Anterior cingulate cortex (tissue), 58 donors: ENCODE data around the gene SLC24A4.

Experiments used
- DNase-seq, 58 donors: peaks; one replicate each; lab custom pipeline; 2025; lab: John Stamatoyannopoulos, UW

SLC24A4 gene

GRCh38 chr14:92470215-92470614 lies 147.2 kb downstream of the SLC24A4 start:
- DNase-seq: no peak

DNA sequence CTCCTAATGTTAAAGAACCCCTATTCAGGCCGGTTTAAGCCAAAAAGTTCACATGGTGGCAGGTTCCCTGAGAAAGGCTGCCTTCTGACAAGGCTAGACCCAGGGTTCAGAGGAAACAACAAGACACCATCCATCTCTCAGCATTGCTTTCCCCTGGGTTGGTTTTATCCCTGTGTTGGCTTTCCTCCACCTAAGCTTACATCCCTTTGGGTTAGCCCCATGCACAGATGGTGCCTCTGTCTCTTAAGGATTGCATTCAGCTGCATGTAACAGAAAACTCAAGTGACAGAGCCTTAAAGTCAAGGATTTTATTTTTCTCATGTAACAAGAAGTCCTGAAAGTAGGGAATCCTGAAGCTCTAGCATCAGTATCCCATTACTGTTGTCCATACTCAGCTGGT lies 147.8 kb downstream of the SLC24A4 start:
- DNase-seq: no peak

- no peak for DNase-seq
These were observed 149.0 kb downstream of the SLC24A4 start for GRCh38 chr14:92471919-92472318.

GRCh38 chr14:92472860-92473259 lies 149.9 kb downstream of the SLC24A4 start:
- DNase-seq: no peak

- DNase-seq: no peak
These were observed 150.4 kb downstream of the SLC24A4 start for GRCh38 chr14:92473261-92473968.

DNA sequence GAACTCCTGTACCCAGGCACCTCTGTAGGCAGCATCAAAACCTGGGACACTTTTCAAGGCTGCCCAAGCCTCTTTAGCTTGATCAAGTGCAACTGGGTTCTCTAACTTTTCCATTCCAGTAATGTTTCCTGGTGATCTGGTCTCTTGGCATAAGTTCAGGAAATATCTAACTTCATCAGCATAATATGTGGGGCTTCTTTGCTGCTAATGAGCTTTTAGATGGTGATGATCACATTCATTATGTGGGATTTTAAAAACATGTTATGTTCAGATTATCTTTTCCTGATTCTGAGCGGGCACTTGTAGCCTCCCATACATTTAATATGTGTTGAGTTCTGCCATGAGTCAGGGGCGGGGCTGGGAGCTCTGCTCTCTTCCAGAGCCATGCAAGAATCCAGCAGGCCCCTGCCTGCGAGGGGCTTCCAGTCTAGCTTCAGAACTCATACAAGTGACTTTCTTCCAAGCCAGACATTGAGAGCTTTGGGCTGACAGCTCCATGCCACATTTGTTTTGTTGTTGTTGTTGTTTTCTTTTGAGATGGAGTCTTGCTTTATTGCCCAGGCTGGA lies 151.1 kb downstream of the SLC24A4 start:
- no peak for DNase-seq

DNA sequence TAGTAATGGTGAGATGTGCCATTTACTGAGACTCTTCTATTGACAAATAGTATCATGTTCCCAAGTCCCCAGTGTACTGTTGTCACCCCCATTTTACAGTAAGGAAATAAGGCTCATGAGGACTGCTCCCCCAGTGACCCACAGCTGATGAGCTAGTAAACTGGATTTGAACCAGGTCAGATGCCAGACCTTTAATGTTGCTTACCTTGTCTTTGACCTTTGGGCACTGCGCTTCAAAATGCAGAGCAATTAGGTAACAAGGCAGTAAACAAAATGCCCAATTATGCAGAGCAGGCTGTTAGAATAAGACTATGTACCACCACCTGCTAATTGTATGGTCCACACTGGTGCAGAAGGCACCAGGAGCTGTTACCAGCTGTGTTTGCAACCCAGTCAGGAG lies 152.1 kb downstream of the SLC24A4 start:
- no peak for DNase-seq

GRCh38 chr14:92475451-92476187 lies 152.7 kb downstream of the SLC24A4 start:
- DNase-seq: peak in 1 of 58 donors; percentile 39

DNA sequence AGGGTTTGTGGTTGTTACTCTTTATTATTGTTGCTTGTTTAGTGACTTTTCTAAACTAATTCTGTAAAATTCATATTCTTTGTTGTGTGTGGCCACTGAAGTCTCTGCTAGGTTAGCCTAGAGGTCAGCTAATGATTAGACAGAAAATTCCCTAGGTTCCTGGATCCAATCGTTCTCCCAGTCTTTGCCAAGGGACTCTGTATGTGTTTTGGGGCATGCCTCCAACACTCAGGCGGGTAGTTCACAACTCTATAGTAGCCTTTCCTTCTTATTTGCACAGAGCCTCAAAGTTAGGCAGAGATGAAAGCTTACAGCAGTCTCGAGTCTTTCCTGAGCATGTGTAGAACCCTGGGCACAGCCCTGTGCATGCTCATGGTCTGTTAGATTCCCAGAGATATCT lies 157.9 kb downstream of the SLC24A4 start:
- DNase-seq: no peak

- DNase-seq: no peak
These were observed 158.4 kb downstream of the SLC24A4 start for GRCh38 chr14:92481386-92481785.

GRCh38 chr14:92481811-92482555 lies 159.0 kb downstream of the SLC24A4 start:
- no peak for DNase-seq

GRCh38 chr14:92482621-92483319 lies 159.8 kb downstream of the SLC24A4 start:
- DNase-seq: no peak

GRCh38 chr14:92484132-92484823 lies 161.3 kb downstream of the SLC24A4 start:
- DNase-seq: no peak

- no peak for DNase-seq
These were observed 163.9 kb downstream of the SLC24A4 start for GRCh38 chr14:92486881-92487280.

GRCh38 chr14:92487513-92488133 lies 164.7 kb downstream of the SLC24A4 start:
- DNase-seq: no peak

- no peak for DNase-seq
These were observed 166.7 kb downstream of the SLC24A4 start for GRCh38 chr14:92489394-92490238.

GRCh38 chr14:92490239-92490959 lies 167.4 kb downstream of the SLC24A4 start:
- DNase-seq: peak in 22 of 58 donors; percentile 8 to 54 (median 30)

- DNase-seq: no peak
These were observed 168.8 kb downstream of the SLC24A4 start for GRCh38 chr14:92491782-92492181.
